ENCODE data around the gene PCSK7.
"Not testable (repeated sequence)": the region's sequence is repeated elsewhere in the genome, so short reads cannot be mapped to it uniquely, and the experiment has no call there.

PCSK7 gene

DNA sequence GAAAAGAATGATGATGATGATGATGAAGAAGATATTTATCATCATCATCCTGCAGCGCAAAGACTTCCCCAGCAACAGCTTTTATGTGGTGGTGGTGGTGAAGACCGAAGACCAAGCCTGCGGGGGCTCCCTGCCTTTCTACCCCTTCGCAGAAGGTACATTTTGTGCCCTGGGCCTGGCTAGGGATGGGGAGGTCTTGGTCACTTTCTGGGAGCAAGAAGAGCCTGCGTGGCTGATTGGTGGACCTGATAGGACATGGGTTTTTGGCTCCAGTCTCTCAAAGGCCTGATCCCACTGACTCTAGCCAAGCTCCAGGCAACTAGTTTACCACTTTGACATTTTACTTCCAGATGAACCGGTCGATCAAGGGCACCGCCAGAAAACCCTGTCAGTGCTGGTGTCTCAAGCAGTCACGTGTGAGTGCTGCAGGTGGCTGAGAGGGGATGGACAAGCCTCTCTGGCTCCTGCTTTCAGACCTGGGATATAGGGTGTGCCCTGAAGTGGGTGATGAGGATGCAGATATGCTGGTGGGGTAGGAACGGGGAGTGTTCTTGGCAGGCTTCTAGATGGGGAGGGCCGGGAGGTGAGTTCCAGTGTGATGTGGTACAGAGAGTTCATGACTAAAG, 48.0 kb downstream of the PCSK7 start:
- Histone ChIP-seq H3K4me1 (ENCODE audit: insufficient read depth, low read length) (peaks cover 11% of the 10 kb centered on the region), H3K27me3 (ENCODE audit: insufficient read depth, low read length) (no peaks in the 10 kb centered on the region), H3K36me3 (ENCODE audit: insufficient read depth, low read length) (peaks cover 16% of the 10 kb centered on the region), H3K4me3 (ENCODE audit: low read length) (no peak overlapping the region), H2AFZ (ENCODE audit: low read depth, low read length) (no peak overlapping the region), H3K9me3 (ENCODE audit: low read length) (no peaks in the 10 kb centered on the region)

- H3K9me3 ChIP-seq (ENCODE audit: low read length); H3K27me3 ChIP-seq (ENCODE audit: insufficient read depth, low read length); H3K4me3 ChIP-seq (ENCODE audit: low read length); H2AFZ ChIP-seq (ENCODE audit: low read depth, low read length): not testable (repeated sequence)
- Histone ChIP-seq H3K4me1 (ENCODE audit: insufficient read depth, low read length) (peaks cover 13% of the 10 kb centered on the region), H3K36me3 (ENCODE audit: insufficient read depth, low read length) (peaks cover 11% of the 10 kb centered on the region)
These were observed 48.7 kb downstream of the PCSK7 start for GRCh38 chr11:117183178-117183577.

DNA sequence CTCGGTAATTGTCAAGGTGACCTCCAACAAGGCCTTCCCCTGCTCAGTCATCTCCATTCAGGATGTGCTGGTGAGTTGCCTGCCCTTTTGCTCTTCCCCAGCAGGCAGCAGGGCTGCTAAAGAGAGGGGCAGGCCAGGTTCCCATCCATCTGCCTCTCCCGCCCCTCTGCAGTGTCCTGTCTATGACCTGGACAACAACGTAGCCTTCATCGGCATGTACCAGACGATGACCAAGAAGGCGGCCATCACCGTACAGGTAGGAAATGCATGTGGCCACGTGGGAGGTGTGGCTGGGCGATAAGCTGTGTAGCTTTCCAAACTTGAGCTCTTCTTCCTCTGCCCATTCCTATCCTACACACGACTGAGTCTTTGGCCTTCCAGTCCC, 49.3 kb downstream of the PCSK7 start:
- no peaks in the 10 kb centered on the region for H3K9me3 ChIP-seq (ENCODE audit: low read length)

DNA sequence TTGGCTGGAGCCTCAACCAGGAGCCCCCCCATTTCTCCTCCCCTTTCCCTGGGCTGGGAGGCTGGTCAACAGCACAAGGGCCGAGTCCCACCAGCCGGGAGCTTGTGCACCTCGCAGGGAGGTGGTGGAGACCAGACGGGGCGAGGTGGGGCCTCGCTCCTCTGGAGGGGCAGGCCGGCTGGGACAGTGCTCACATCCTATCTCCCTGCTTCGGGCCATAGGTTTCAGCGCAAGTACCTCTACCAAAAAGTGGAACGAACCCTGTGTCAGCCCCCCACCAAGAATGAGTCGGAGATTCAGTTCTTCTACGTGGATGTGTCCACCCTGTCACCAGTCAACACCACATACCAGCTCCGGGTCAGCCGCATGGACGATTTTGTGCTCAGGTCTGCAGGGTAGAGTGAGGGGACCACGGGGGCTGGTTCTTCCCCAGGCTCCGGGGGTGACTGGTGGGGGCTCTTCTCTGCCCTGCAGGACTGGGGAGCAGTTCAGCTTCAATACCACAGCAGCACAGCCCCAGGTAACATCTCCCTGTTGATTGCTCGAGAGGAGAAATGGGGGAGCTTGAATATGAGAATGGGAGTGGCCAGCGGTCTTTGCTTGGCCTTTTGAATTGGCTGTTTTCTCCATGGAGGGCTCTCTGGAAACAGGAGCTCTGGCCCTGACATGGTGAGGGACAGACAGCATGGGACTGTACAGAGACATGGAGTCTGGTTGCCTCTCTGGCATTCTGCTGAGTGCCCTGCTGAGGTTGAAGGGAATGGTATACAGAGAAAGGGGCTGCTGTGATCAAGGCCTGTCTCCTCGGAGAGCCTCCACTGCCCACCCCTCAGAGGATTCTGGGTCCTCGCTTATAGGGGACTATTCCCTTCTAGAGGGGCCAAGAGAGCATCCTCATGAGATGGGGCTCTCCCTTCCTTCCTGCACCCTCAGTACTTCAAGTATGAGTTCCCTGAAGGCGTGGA, 50.0 kb downstream of the PCSK7 start:
- Histone ChIP-seq H3K27me3 (ENCODE audit: insufficient read depth, low read length) (no peaks in the 10 kb centered on the region), H3K9me3 (ENCODE audit: low read length) (no peaks in the 10 kb centered on the region), H3K4me1 (ENCODE audit: insufficient read depth, low read length) (peaks cover 16% of the 10 kb centered on the region), H2AFZ (ENCODE audit: low read depth, low read length) (no peak overlapping the region), H3K4me3 (ENCODE audit: low read length) (no peak overlapping the region), H3K36me3 (ENCODE audit: insufficient read depth, low read length) (peaks cover 10% of the 10 kb centered on the region)

More for the DNA sequence above, 49.3 kb downstream of the PCSK7 start:
- no peak overlapping the region for H2AFZ ChIP-seq (ENCODE audit: low read depth, low read length)
- peaks cover 10% of the 10 kb centered on the region for H3K36me3 ChIP-seq (ENCODE audit: insufficient read depth, low read length)
- H3K4me3 ChIP-seq (ENCODE audit: low read length), result no peak overlapping the region
- H3K4me1 ChIP-seq (ENCODE audit: insufficient read depth, low read length), result peaks cover 16% of the 10 kb centered on the region
- H3K27me3 ChIP-seq (ENCODE audit: insufficient read depth, low read length), result no peaks in the 10 kb centered on the region

DNA sequence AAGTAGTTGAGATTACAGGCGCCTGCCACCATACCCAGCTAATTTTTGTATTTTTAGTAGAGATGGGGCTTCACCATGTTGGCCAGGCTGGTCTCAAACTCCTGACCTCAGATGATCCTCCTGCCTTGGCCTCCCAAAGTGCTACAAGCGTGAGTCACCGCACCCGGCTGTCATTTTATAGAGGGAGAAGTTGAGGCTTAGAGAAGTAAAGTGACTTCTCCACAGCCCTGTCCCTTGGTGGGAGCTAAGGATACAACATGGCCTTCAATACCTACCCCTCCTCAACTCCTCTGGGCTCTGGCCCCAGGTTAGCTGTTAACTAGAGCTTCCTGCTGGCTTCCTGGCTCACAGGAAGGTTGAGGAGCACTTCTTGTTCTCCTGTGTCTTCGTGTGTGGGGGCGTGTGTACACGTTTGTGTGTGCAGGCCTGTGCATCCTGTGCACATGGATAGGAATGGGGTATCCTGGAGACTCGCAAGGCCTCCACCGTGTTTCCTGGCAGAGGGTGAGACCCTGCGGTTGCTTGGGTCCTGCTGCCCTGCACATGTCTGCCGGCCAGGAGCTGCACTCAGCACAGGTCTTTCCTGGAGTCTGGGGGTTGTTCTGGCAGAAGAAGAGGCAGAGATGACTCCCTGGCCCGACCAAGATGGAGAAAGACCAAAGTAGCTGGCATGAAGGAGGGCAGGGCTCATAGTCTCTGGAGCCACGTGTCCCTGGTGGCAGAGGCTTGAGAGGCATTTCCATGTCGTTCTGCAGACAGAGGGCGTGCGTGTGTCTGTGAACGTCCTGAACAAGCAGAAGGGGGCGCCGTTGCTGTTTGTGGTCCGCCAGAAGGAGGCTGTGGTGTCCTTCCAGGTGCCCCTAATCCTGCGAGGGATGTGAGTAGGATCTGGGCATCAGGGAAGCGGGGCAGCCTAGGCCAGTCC, 51.0 kb downstream of the PCSK7 start:
- Histone ChIP-seq H3K27me3 (ENCODE audit: insufficient read depth, low read length) (no peaks in the 10 kb centered on the region), H3K9me3 (ENCODE audit: low read length) (no peaks in the 10 kb centered on the region), H3K4me3 (ENCODE audit: low read length) (no peak overlapping the region), H3K36me3 (ENCODE audit: insufficient read depth, low read length) (peaks cover 11% of the 10 kb centered on the region), H3K4me1 (ENCODE audit: insufficient read depth, low read length) (peaks cover 16% of the 10 kb centered on the region), H2AFZ (ENCODE audit: low read depth, low read length) (no peak overlapping the region)

DNA sequence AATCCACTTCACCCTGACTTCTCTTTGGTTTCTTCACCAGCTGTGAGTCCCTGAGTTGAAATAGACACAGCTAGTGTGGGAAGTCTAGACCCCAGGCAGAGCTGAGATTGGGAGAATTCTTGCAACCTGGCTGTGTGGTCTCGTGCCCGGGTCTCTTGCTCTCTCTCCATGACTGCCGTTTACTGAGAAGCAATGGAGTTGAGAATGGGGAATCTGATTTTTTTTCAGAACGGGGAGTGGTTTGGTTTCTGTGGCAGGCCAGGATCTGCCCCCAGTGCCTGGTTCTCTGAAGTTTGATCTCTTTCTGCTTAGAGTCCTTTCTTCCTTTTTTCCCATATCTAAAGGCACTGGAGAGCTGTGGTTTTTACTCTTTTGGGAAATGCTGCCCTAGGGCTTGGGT, 51.9 kb downstream of the PCSK7 start:
- Histone ChIP-seq H3K4me3 (ENCODE audit: low read length) (peak overlapping the region; percentile 74), H3K36me3 (ENCODE audit: insufficient read depth, low read length) (peaks cover 11% of the 10 kb centered on the region), H3K4me1 (ENCODE audit: insufficient read depth, low read length) (peaks cover 18% of the 10 kb centered on the region), H3K9me3 (ENCODE audit: low read length) (no peaks in the 10 kb centered on the region), H2AFZ (ENCODE audit: low read depth, low read length) (no peak overlapping the region), H3K27me3 (ENCODE audit: insufficient read depth, low read length) (no peaks in the 10 kb centered on the region)

DNA sequence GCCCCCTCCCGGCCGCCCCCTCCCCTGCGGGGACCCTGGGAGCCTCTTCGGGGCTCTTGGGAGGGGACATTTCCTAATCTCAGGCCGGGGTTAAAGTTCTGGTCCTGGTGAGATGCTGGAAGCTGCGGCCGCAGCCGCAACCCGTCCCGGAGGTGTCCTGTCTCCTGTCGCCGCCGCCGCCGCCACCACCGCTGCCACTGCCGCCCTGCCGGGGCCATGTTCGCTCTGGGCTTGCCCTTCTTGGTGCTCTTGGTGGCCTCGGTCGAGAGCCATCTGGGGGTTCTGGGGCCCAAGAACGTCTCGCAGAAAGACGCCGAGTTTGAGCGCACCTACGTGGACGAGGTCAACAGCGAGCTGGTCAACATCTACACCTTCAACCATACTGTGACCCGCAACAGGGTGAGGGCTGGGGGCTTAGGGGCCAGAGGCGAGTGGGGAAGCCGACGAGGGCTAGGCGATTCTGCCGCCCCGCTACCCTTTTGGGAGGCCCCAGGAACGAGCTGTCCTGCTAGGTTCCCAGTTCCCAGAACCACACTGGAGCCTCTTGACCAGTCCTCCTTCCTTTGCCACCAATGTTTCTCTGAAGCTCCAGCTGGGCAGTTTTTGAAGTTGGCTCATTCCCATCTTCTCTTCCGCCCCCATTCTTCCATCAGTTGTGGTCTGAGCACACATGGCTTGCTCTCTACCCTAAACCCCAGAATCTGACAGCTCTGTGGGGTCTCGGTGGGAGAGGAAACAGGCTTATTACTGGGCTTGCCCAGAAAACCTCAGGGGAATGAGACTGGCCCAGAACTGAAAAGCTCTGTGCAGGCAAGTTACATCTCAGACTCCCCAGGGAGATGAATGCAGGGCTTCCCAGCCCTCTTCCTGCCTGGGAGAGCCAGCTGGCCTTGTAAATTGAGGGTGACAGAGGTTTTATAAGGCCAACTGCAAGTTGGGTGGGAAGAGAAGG, 52.5 kb downstream of the PCSK7 start:
- peaks cover 11% of the 10 kb centered on the region for H3K36me3 ChIP-seq (ENCODE audit: insufficient read depth, low read length)
- no peaks in the 10 kb centered on the region for H3K27me3 ChIP-seq (ENCODE audit: insufficient read depth, low read length)
- H3K9me3 ChIP-seq (ENCODE audit: low read length), result no peaks in the 10 kb centered on the region
- peak overlapping the region; percentile 68 for H2AFZ ChIP-seq (ENCODE audit: low read depth, low read length)
- H3K4me1 ChIP-seq (ENCODE audit: insufficient read depth, low read length), result peaks cover 20% of the 10 kb centered on the region
- H3K4me3 ChIP-seq (ENCODE audit: low read length), result peak overlapping the region; percentile 74

GRCh38 chr11:117178210-117179034, 53.5 kb downstream of the PCSK7 start, which contains the start of gene SIDT2:
TSS of gene SIDT2 (plus strand) at chr11:117178743. CDS start at chr11:117179264, 521 bp downstream.
- H2AFZ ChIP-seq (ENCODE audit: low read depth, low read length), result peak within 1 kb of the TSS; percentile 68
- H3K9me3 ChIP-seq (ENCODE audit: low read length), result no peaks in the 10 kb centered on the region
- peak within 1 kb of the TSS; percentile 74 for H3K4me3 ChIP-seq (ENCODE audit: low read length)
- peaks cover 20% of the 10 kb centered on the region for H3K4me1 ChIP-seq (ENCODE audit: insufficient read depth, low read length)
- H3K36me3 ChIP-seq (ENCODE audit: insufficient read depth, low read length), result peaks cover 8% of the 10 kb centered on the region
- H3K27me3 ChIP-seq (ENCODE audit: insufficient read depth, low read length), result no peaks in the 10 kb centered on the region

GRCh38 chr11:117177534-117178209, 54.2 kb downstream of the PCSK7 start:
- no peaks in the 10 kb centered on the region for H3K9me3 ChIP-seq (ENCODE audit: low read length)
- H3K4me3 ChIP-seq (ENCODE audit: low read length), result peak overlapping the region; percentile 74
- no peaks in the 10 kb centered on the region for H3K27me3 ChIP-seq (ENCODE audit: insufficient read depth, low read length)
- H3K36me3 ChIP-seq (ENCODE audit: insufficient read depth, low read length), result peaks cover 7% of the 10 kb centered on the region
- peaks cover 20% of the 10 kb centered on the region for H3K4me1 ChIP-seq (ENCODE audit: insufficient read depth, low read length)
- H2AFZ ChIP-seq (ENCODE audit: low read depth, low read length), result peak overlapping the region; percentile 62

- Histone ChIP-seq H3K9me3 (ENCODE audit: low read length) (no peaks in the 10 kb centered on the region), H3K36me3 (ENCODE audit: insufficient read depth, low read length) (peaks cover 12% of the 10 kb centered on the region), H3K27me3 (ENCODE audit: insufficient read depth, low read length) (no peaks in the 10 kb centered on the region), H3K4me3 (ENCODE audit: low read length) (no peak overlapping the region), H2AFZ (ENCODE audit: low read depth, low read length) (no peak overlapping the region), H3K4me1 (ENCODE audit: insufficient read depth, low read length) (peaks cover 20% of the 10 kb centered on the region)
These were observed 55.7 kb downstream of the PCSK7 start for GRCh38 chr11:117176186-117176585.

DNA sequence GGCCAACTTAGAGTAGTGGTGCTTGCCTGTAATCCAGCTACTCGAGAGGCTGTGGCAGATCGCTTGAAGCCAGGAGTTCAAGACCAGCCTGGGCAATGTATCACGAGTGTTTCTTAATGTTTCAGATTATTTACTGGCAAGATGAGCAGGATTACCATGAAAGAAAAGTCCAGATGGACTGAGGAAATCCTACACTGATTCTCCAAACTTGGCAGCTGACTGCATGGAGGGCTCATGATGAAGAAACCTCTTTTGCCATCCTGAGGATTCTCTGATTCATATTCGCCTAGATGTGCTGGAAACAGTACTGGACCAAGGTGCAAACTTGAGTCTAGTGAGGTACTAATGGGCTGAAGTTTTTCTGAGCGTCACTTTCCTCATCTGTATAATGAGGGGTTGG, 56.1 kb downstream of the PCSK7 start:
- Histone ChIP-seq H3K36me3 (ENCODE audit: insufficient read depth, low read length) (peaks cover 16% of the 10 kb centered on the region), H3K9me3 (ENCODE audit: low read length) (no peaks in the 10 kb centered on the region), H3K4me1 (ENCODE audit: insufficient read depth, low read length) (peaks cover 20% of the 10 kb centered on the region)

More for the DNA sequence above, 56.1 kb downstream of the PCSK7 start:
- H3K4me3 ChIP-seq (ENCODE audit: low read length), result no peak overlapping the region
- no peak overlapping the region for H2AFZ ChIP-seq (ENCODE audit: low read depth, low read length)
- H3K27me3 ChIP-seq (ENCODE audit: insufficient read depth, low read length), result no peaks in the 10 kb centered on the region
